Activated CD4-positive, CD25-positive, alpha-beta regulatory T cell treated with anti-CD3 and anti-CD28 coated beads, Interleukin-2, amount 50 U/mL, for 24 hours (primary cell): ENCODE data around the gene IL4I1.

Experiments
- ATAC-seq, 2 donors: fragments of 150-1000 bp; cut with Tn5 transposase; one replicate each; pipeline ENCODE4 v1.10.0; 2021; ENCODE audit warnings: mild to moderate bottlenecking in 1 of 2, moderate library complexity in 1 of 2

IL4I1 gene

GRCh38 chr19:49894879-49895565 is 1.7 kb downstream of the IL4I1 start:
- ATAC-seq: peak; percentile 14 to 36

GRCh38 chr19:49894011-49894664 is 2.5 kb downstream of the IL4I1 start:
- no peak for ATAC-seq

DNA sequence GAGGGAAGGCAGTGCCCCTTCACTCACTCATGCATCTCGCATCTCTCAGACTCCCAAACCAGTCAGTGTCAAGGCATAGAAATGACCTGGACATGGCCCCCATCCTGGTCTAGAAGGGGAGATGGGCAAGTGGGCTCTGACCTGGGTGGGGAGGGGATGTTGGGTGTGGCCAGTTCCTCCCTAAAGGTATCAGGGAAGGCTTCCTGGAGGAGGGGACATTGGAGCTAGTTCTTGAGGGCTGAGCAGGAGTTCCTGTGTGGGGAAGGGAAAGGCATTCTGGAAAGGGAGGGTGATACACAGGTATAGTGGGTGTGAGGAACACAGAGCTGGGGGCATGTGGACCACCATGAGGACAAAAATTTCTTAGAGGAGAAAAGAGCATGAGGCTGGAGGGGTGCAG is 4.0 kb downstream of the IL4I1 start:
- ATAC-seq: no peak

DNA sequence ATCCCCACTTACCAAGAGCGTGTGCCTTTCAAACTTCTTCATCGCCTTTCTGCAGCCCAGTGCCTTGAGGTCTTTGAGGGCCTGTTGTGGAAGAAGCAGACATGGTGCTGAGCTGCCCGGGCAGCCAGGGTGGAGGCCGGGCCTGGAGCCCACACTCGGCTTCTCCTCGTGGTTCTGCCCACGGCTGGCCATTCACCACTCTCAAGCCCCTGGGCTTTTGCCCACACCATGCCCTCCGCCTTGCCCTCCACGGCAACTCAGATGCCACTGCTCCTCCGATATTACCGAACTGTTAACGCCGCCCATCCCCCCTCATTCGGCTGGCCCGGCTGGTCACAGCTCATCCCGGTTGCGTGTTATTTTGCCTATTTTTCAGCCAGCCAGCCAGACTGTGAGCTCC is 5.3 kb downstream of the IL4I1 start:
- ATAC-seq: no peak

GRCh38 chr19:49890349-49891311 is 6.1 kb downstream of the IL4I1 start:
- peak; percentile 74 to 77 for ATAC-seq

DNA sequence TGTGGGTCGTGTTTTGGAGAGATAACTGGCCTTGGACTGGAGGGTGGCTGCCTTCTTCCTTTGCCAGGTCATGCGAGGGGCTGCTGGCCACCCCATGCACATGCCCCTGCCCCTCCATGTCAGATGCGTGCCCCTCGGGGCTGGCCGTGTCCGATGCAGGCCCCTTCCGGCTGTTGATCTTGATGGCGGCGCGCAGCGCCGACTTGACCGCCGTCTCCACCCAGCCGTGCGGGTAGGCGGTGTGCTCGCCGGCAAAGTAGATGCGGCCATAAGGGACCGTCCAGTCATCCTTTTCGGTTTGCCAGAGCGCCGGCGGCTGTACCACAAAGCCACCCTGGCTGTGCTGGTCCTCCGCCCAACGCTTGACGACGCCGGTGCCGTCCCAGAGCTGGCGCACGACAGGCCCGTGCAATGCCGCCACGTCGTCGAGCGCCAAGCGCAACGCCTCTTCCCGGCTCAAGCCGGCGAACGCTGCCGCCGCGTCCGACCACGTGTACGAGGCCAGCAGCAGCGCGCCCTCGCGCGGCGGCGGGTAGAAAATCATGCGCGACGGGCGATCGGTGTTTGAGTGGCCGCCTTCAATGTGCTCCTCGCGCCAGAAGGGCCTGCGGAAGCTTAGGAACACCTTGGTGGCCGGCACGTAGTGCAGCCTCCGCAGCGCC is 6.9 kb downstream of the IL4I1 start:
- ATAC-seq: peak; percentile 63 to 69

- no peak for ATAC-seq
Observed at GRCh38 chr19:49889038-49889686, 7.5 kb downstream of the IL4I1 start.

DNA sequence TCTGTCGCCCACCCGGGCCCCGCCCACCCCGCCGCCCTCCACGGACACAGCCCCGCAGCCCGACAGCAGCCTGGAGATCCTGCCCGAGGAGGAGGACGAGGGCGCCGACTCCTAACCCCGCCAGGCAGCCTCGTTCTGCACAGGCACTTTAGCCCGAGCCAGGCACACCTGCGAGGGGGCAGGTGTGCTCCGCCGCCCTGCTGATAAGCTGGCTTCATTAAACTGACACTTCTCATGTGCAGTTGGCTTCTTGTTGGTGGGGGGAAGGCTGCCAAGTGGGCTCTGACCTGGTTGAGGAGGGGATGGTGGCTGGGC is 8.2 kb downstream of the IL4I1 start:
- no peak for ATAC-seq

DNA sequence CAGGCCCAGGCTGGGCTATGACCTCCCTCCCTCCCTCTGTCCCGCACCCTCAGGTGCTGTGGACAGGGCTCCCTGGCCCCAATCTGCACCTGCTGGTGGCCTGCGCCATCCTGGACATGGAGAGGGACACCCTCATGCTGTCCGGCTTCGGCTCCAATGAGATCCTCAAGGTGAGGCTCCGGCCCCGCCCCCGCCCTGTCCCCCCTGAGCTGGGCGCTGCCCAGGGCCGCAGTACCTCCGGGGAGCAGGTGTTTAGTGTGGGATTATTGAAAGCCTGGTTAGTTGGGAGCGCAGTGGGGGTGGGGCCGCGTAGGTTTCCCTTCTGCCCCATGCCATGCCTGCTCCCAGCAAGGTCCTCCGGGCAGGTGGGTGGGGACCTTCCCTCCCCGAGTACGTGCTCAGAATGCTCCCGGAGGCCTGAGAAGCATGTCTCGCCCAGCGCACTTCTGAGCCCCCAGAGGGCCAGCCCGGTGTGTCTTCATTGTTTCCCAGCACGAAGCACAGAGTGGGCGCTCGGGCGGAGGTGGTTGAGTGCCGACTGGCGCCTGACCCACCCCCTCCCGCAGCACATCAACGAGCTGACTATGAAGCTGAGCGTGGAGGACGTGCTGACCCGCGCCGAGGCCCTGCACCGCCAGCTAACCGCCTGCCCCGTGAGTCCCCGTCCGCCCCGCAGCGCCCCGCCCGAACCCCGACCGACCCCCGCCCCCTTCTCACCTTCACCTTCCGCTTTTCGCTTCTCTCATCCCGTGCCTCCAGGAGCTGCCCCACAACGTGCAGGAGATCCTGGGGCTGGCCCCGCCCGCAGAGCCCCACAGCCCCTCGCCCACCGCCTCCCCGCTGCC is 8.8 kb downstream of the IL4I1 start:
- no peak for ATAC-seq

- no peak for ATAC-seq
Observed at GRCh38 chr19:49887037-49887664, 9.5 kb downstream of the IL4I1 start.

- no peak for ATAC-seq
Observed at GRCh38 chr19:49884760-49885159, 11.9 kb downstream of the IL4I1 start.

- ATAC-seq: no peak
Observed at GRCh38 chr19:49884109-49884508, 12.6 kb downstream of the IL4I1 start.

GRCh38 chr19:49883094-49883493 is 13.6 kb downstream of the IL4I1 start:
- no peak for ATAC-seq

- ATAC-seq: no peak
Observed at GRCh38 chr19:49882643-49883042, 14.0 kb downstream of the IL4I1 start.

DNA sequence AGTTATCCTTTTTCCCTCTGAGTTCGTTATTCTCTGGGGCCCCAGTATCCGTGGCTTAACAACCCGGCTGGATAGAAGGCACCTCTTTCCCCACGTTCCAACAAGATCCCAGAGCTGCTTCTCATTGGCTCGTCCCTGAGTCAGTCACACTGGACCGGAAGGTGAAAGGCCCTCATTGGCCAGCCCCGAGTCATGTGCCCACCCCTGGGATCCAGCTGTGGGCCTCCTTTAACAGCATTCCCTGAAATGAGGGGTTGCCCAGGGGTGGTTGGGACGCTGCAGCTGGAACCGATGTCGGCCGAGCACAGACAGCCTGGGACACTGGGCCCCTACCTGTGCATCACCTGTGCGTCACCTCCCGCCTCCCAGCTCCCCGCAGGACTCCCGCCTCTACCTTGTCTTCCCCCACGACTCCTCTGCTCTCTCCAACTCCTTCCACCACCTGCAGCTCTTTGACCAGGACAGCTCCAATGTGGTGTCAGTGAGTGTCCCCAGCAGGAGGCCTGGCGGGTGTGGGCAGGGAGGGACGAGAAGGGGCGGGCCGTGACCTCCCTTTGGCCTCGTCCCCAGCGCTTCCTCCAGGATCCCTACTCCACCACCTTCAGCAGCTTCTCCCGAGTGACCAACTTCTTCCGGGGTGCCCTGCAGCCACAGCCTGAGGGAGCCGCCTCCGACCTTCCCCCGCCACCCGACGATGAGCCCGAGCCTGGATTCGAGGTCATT is 14.9 kb downstream of the IL4I1 start:
- no peak for ATAC-seq

DNA sequence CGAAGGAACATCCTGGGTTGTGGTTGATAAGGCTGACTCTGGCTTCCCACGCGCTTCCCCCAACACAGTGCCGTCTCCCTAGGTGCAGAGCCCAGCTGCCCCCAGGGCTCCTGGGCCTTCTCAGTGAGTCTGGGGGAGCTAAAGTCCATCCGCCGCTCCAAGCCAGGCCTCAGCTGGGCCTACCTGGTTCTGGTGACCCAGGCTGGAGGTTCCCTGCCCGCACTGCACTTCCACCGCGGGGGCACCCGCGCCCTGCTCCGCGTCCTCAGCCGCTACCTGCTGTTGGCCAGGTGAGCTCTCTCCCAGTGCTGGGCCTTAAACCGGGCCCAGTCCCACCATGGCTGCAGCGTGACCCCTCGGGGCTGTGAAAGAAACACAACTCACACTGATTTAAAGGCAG is 15.5 kb downstream of the IL4I1 start:
- no peak for ATAC-seq

DNA sequence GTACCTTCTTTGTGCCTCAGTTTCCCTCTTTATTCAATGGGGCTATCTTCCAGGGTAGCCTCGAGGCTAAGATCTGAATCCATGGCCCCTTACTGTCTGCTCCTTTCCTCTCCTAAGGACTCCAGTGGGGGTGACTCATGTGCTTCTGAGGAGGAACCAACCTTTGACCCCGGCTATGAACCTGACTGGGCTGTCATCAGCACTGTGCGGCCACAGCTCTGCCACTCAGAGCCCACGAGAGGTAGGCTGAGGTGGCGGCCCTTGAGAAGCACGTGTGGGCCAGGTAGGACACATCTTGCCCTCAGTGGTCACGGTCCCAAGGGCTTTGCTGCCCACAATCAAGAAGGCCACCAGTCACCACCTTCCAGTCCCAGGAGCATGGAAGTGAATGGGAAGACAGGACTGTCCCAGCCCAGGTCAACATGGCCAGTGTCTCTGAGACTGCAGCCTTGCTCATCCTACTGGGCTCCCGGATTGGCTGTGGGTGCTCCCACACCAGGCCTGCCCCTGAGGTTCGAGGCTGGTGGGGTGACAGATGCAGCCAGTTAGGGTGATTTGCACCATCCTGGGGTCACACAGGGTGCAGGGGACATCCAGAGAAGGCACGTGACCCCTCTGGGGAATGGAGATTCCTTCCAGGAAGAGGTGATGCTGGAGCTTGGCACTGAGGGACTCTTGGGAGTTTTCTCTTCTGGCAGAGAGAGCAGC is 16.4 kb downstream of the IL4I1 start:
- ATAC-seq: no peak

GRCh38 chr19:49879243-49879963 is 17.3 kb downstream of the IL4I1 start:
- ATAC-seq: no peak

GRCh38 chr19:49878744-49879070 is 18.0 kb downstream of the IL4I1 start:
- ATAC-seq: no peak
